A673 (cell line): ENCODE measurements around the gene ANKRD12. TPM values are rescaled to one million over a fixed set of nuclear protein-coding genes. Genes with fewer than 3 reads are reported as not detected.

Experiments
- BruUV-seq: library from RNA; stranded (reverse); fragments of 400-500 nt; replicated peaks from 2 replicates; lab custom pipeline; 2021; lab: Mats Ljungman, UMichigan
- CTCF ChIA-PET: fragments of 300-600 bp; sonication (Branson Sonifier 250); formaldehyde crosslinking; loops from one replicate; lab custom pipeline; 2022; ENCODE audit warnings: antibody characterized with exemption; lab: Charles Lee
- POLR2A ChIA-PET: fragments of 300-600 bp; sonication (Branson Sonifier 250); formaldehyde crosslinking; loops from one replicate; lab custom pipeline; 2022; ENCODE audit warnings: antibody characterized with exemption; ENCODE audit not compliant: low non-redundant PET; lab: Charles Lee
- DNase-seq: peaks from one replicate; pipeline ENCODE4 v3.0.0-alpha.2; 2015; ENCODE audit warnings: low spot score
- H3K27ac ChIP-seq: fragments of 200-600 bp; sonication (generic); 2 replicates; pipeline ENCODE4 v1.5.1; 2016; ENCODE audit warnings: mixed run types, low read depth, mild to moderate bottlenecking, mixed read lengths, antibody characterized with exemption, low read length; ENCODE audit not compliant: poor library complexity, severe bottlenecking
- H3K27me3 ChIP-seq: fragments of 200-600 bp; sonication (generic); replicated peaks from 2 replicates; pipeline ENCODE4 v1.6.1; 2017; ENCODE audit warnings: mixed run types, low read depth, mild to moderate bottlenecking, mixed read lengths, antibody characterized with exemption, low read length; ENCODE audit not compliant: insufficient read depth, poor library complexity
- H3K36me3 ChIP-seq: fragments of 200-600 bp; sonication (generic); 2 replicates; pipeline ENCODE4 v1.6.1; 2016; ENCODE audit warnings: mixed run types, mild to moderate bottlenecking, mixed read lengths, antibody characterized with exemption, low read length; ENCODE audit not compliant: insufficient read depth, poor library complexity, severe bottlenecking
- H3K4me1 ChIP-seq: fragments of 200-600 bp; sonication (generic); 2 replicates; pipeline ENCODE4 v1.6.1; 2017; ENCODE audit warnings: mixed run types, mild to moderate bottlenecking, mixed read lengths, antibody characterized with exemption, low read length; ENCODE audit not compliant: insufficient read depth, poor library complexity, severe bottlenecking
- H3K4me3 ChIP-seq: fragments of 200-600 bp; sonication (generic); 2 replicates; pipeline ENCODE4 v1.5.1; 2016; ENCODE audit warnings: low read depth, mixed run types, mild to moderate bottlenecking, mixed read lengths, low read length; ENCODE audit not compliant: poor library complexity, severe bottlenecking
- H3K9me3 ChIP-seq: fragments of 200-600 bp; sonication (generic); 2 replicates; pipeline ENCODE4 v1.6.1; 2016; ENCODE audit warnings: mixed run types, low read depth, mild to moderate bottlenecking, mixed read lengths, antibody characterized with exemption, low read length; ENCODE audit not compliant: poor library complexity, severe bottlenecking
- CTCF ChIP-seq: fragments of 300-800, 200-600 bp; sonication (generic); conservative IDR thresholded peaks from 2 replicates; pipeline ENCODE4 v1.5.1; 2017; ENCODE audit warnings: low read depth, mild to moderate bottlenecking, antibody characterized with exemption, low read length, moderate library complexity, mixed read lengths
- EZH2 ChIP-seq: fragments of 200-600 bp; sonication (generic); IDR thresholded peaks from 2 replicates; pipeline ENCODE4 v1.6.1; 2017; ENCODE audit warnings: borderline replicate concordance, low read depth, mild to moderate bottlenecking, mixed read lengths, antibody characterized with exemption, low read length; ENCODE audit not compliant: poor library complexity, severe bottlenecking
- intact Hi-C: fragments of 100-400 bp; cut with micrococcal nuclease; formaldehyde crosslinking; loops from one replicate; pipeline ENCODE4 v1.10.0; 2022; ENCODE audit not compliant: unreplicated experiment
- total RNA-seq: library from RNA; stranded (reverse); gene quantifications from 2 replicates; pipeline ENCODE4 v1.2.3, GENCODE V29; 2021

The ANKRD12 gene
- total RNA-seq, 1 experiment from 2014 or later: 24.2 TPM

GRCh38 chr18:9204659-9205058 lies 68.1 kb downstream of the ANKRD12 start:
- ChIA-PET POLR2A (no interaction called here), CTCF (no interaction called here)
- intact Hi-C loops: no loop called here

GRCh38 chr18:9206421-9206820 lies 69.8 kb downstream of the ANKRD12 start:
- no TSS peak for BruUV-seq
- no peaks in the 10 kb centered on the region for H3K9me3 ChIP-seq
- H3K4me1 ChIP-seq: peaks cover 5% of the 10 kb centered on the region
- intact Hi-C loops: no loop called here
- no peaks in the 10 kb centered on the region for H3K27me3 ChIP-seq
- POLR2A ChIA-PET: no interaction called here
- H3K4me3 ChIP-seq: no peak overlapping the region
- no peak overlapping the region for H3K27ac ChIP-seq
- H3K36me3 ChIP-seq: peaks cover 2% of the 10 kb centered on the region
- CTCF ChIA-PET: no interaction called here
- no peak for DNase-seq
- TF ChIP-seq EZH2 (no peak), CTCF (no peak)

More at GRCh38 chr18:9204659-9205058, 68.1 kb downstream of the ANKRD12 start:
- peaks cover 5% of the 10 kb centered on the region for H3K4me1 ChIP-seq
- H3K9me3 ChIP-seq: no peaks in the 10 kb centered on the region
- no peak for DNase-seq
- no TSS peak for BruUV-seq
- no peak overlapping the region for H3K27ac ChIP-seq
- TF ChIP-seq CTCF: no peak
- no peak for TF ChIP-seq EZH2
- no peak overlapping the region for H3K4me3 ChIP-seq
- no peaks in the 10 kb centered on the region for H3K36me3 ChIP-seq
- no peaks in the 10 kb centered on the region for H3K27me3 ChIP-seq

- Histone ChIP-seq H3K9me3 (no peaks in the 10 kb centered on the region), H3K4me3 (no peak overlapping the region), H3K36me3 (peaks cover 5% of the 10 kb centered on the region), H3K4me1 (peaks cover 5% of the 10 kb centered on the region), H3K27me3 (no peaks in the 10 kb centered on the region), H3K27ac (no peak overlapping the region)
- POLR2A ChIA-PET: no interaction called here
- no peak for TF ChIP-seq EZH2
- TF ChIP-seq CTCF: no peak
- BruUV-seq: no TSS peak
- intact Hi-C loops: no loop called here
- DNase-seq: peak; percentile 26
- CTCF ChIA-PET: no interaction called here
Observed at GRCh38 chr18:9209279-9209678, 72.7 kb downstream of the ANKRD12 start.
